ENCODE measurements around the gene CABP7.
"Not testable (repeated sequence)": the region's sequence is repeated elsewhere in the genome, so short reads cannot be mapped to it uniquely, and the experiment has no call there.

Gene CABP7

DNA sequence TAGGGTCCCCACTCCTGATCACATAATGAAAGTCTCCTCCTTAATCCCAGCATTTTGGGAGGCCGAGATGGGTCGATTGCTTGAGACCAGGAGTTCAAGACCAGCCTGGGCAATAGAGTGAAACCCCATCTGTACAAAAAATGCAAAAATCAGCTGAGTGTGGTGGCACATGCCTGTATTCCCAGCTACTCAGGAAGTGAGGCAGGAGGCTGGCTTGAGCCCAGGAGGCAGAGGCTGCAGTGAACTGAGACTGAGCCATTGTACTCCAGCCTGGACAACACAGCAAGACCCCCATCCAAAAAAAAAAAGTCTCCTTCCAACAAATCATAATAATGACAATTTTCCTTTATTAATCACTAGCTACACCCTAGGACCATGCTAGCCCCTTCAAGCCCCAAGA, 31.9 kb downstream of the CABP7 start:
- H3K23ac ChIP-seq (ENCODE audit: low read length in 2 of 2) = no peak overlapping the region
- H2BK12ac ChIP-seq (ENCODE audit: low read length in 2 of 2) = no peak overlapping the region
- no peak overlapping the region for H2BK15ac ChIP-seq (ENCODE audit: low read depth, poor library complexity, severe bottlenecking)
- no peak overlapping the region for H3K27ac ChIP-seq (ENCODE audit: low read length, poor library complexity, severe bottlenecking)
- H3K9me3 ChIP-seq (ENCODE audit: control insufficient read depth, low read length) = no peaks in the 10 kb centered on the region
- no peak overlapping the region for H4K91ac ChIP-seq (ENCODE audit: low read length)
- no peaks in the 10 kb centered on the region for H3K27me3 ChIP-seq (ENCODE audit: control insufficient read depth in 1 of 2, insufficient read depth in 1 of 2, low read length in 2 of 2)
- H3K9ac ChIP-seq (ENCODE audit: low read length) = no peak overlapping the region
- H3K14ac ChIP-seq (ENCODE audit: low read length in 2 of 2) = no peak overlapping the region
- H2BK120ac ChIP-seq (ENCODE audit: low read depth, low read length) = no peak overlapping the region
- no peak overlapping the region for H3K18ac ChIP-seq (ENCODE audit: low read depth in 1 of 2, low read length in 2 of 2)
- H3K4me2 ChIP-seq (ENCODE audit: low read length, poor library complexity, severe bottlenecking) = no peak overlapping the region
- peaks cover 2% of the 10 kb centered on the region for H3K4me1 ChIP-seq (ENCODE audit: control insufficient read depth, insufficient read depth, low read depth, low read length)
- H3K4me3 ChIP-seq (ENCODE audit: insufficient read depth in 1 of 2, low read depth in 1 of 2, low read length in 2 of 2) = no peak overlapping the region
- H3K4ac ChIP-seq (ENCODE audit: low read depth in 1 of 2, low read length in 2 of 2) = no peak overlapping the region
- DNase-seq = no peak
- H3K79me1 ChIP-seq (replicated peaks; ENCODE audit: low read length, poor library complexity, severe bottlenecking) = peaks cover 11% of the 10 kb centered on the region
- H4K8ac ChIP-seq (ENCODE audit: low read length) = no peak overlapping the region
- WGBS = 94% methylated on average over 2 of the region's 2 CpGs
- H3K36me3 ChIP-seq (ENCODE audit: control insufficient read depth in 1 of 2, insufficient read depth in 2 of 2, low read depth in 1 of 2, low read length in 2 of 2) = peaks cover 34 to 45% of the 10 kb centered on the region in 2 experiments
- H2BK5ac ChIP-seq (ENCODE audit: low read depth, low read length, poor library complexity, severe bottlenecking) = no peak overlapping the region
- no peak overlapping the region for H2AFZ ChIP-seq (ENCODE audit: low read depth, low read length)
- H2AK5ac ChIP-seq (ENCODE audit: low read length, severe bottlenecking) = no peak overlapping the region

DNA sequence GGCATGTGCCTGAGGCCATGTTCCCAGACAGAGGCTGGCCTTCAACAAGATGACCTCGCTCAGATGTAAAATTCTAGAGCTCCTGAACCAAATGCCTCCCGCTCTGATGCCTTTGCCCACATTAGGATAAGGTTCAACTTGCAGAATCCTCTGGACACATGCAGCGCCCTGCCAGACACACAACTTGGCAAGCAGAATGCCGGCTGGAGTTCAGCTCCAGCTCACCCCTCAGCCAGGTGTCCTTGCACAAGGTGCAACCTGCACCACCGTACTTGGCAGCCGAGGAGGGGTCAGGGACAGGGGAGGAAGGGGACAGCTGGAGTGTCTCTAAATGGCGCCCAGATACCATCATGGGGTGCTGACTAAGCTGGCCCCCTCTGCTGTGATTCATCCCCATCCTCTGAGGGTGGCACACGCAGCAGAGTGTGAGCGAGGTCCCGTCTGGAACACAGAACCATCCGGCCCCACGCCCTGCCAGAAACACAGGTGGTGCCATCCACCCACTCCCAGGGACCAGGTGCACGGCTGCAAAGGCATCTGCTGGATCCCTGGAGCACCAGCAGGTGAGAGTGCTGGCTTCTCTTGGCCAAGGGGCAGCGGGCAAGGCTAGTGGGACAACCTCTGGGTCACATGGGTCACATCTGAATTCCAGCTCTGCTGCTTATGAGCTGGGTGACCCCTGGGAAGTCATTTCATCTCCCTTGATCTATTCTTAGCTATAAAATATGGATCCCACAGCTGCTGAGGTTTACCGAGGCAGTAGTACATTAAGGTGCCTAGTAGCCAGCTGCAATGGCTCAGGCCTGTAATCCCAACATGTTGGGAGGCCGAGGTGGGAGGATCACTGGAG, 34.2 kb downstream of the CABP7 start:
- Histone ChIP-seq H2BK5ac (ENCODE audit: low read depth, low read length, poor library complexity, severe bottlenecking) (no peak overlapping the region), H3K14ac (ENCODE audit: low read length in 2 of 2) (no peak overlapping the region), H3K23ac (ENCODE audit: low read length in 2 of 2) (no peak overlapping the region), H3K27me3 (ENCODE audit: control insufficient read depth in 1 of 2, insufficient read depth in 1 of 2, low read length in 2 of 2) (no peaks in the 10 kb centered on the region), H3K79me1 (replicated peaks; ENCODE audit: low read length, poor library complexity, severe bottlenecking) (peaks cover 12% of the 10 kb centered on the region), H3K18ac (ENCODE audit: low read depth in 1 of 2, low read length in 2 of 2) (no peak overlapping the region), H3K4ac (ENCODE audit: low read depth in 1 of 2, low read length in 2 of 2) (no peak overlapping the region), H3K9me3 (ENCODE audit: control insufficient read depth, low read length) (no peaks in the 10 kb centered on the region), H2AFZ (ENCODE audit: low read depth, low read length) (no peak overlapping the region), H4K91ac (ENCODE audit: low read length) (no peak overlapping the region), H4K8ac (ENCODE audit: low read length) (no peak overlapping the region), H2AK5ac (ENCODE audit: low read length, severe bottlenecking) (no peak overlapping the region), H3K4me3 (ENCODE audit: insufficient read depth in 1 of 2, low read depth in 1 of 2, low read length in 2 of 2) (no peak overlapping the region), H2BK12ac (ENCODE audit: low read length in 2 of 2) (no peak overlapping the region), H2BK15ac (ENCODE audit: low read depth, poor library complexity, severe bottlenecking) (no peak overlapping the region), H2BK120ac (ENCODE audit: low read depth, low read length) (no peak overlapping the region), H3K36me3 (ENCODE audit: control insufficient read depth in 1 of 2, insufficient read depth in 2 of 2, low read depth in 1 of 2, low read length in 2 of 2) (peaks cover 18 to 25% of the 10 kb centered on the region in 2 experiments), H3K27ac (ENCODE audit: low read length, poor library complexity, severe bottlenecking) (no peak overlapping the region), H3K4me2 (ENCODE audit: low read length, poor library complexity, severe bottlenecking) (no peak overlapping the region), H3K9ac (ENCODE audit: low read length) (no peak overlapping the region), H3K4me1 (ENCODE audit: control insufficient read depth, insufficient read depth, low read depth, low read length) (peaks cover 2% of the 10 kb centered on the region)
- no peak for DNase-seq
- 88% methylated on average over 16 of the region's 16 CpGs for WGBS

DNA sequence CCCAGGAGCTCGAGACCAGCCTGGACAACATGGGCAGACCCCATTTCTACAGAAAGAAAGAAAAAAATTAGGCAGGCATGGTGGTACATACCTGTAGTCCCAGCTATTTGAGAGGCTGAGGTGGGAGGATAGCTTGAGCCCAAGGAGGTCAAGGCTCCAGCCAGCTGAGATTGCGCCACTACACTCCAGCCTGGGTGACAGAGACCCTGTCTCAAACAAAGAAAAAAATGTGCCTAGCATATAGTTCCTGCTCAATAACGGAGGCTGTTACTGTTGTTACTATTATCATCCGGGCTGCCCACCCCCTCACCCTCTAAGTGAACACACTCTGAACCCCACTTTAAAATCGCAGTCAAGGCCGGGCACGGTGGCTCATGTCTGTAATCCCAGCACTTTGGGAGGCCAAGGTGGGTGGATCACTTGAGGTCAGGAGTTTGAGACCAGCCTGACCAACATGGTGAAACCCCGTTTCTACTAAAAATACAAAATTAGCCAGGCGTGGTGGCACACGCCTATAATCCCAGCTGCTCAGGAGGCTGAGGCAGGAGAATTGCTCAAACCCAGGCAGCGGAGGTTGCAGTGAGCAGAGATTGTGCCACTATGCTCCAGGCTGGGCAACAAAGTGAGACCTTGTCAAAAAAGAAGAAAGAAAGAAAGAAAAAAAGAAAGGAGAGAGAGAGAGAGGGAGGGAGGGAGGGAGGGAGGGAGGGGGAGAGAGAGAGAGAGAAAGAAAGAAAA, 35.0 kb downstream of the CABP7 start:
- not testable (repeated sequence) for H3K4ac ChIP-seq (ENCODE audit: low read depth in 1 of 2, low read length in 2 of 2); H4K91ac ChIP-seq (ENCODE audit: low read length); H3K27me3 ChIP-seq (ENCODE audit: control insufficient read depth in 1 of 2, insufficient read depth in 1 of 2, low read length in 2 of 2); H2BK5ac ChIP-seq (ENCODE audit: low read depth, low read length, poor library complexity, severe bottlenecking); H3K9me3 ChIP-seq (ENCODE audit: control insufficient read depth, low read length); H3K18ac ChIP-seq (ENCODE audit: low read depth in 1 of 2, low read length in 2 of 2); H2AK5ac ChIP-seq (ENCODE audit: low read length, severe bottlenecking); H3K27ac ChIP-seq (ENCODE audit: low read length, poor library complexity, severe bottlenecking); H2BK120ac ChIP-seq (ENCODE audit: low read depth, low read length); H3K9ac ChIP-seq (ENCODE audit: low read length); H2BK12ac ChIP-seq (ENCODE audit: low read length in 2 of 2); H3K4me2 ChIP-seq (ENCODE audit: low read length, poor library complexity, severe bottlenecking); H2BK15ac ChIP-seq (ENCODE audit: low read depth, poor library complexity, severe bottlenecking); H2AFZ ChIP-seq (ENCODE audit: low read depth, low read length); H3K4me1 ChIP-seq (ENCODE audit: control insufficient read depth, insufficient read depth, low read depth, low read length); H3K14ac ChIP-seq (ENCODE audit: low read length in 2 of 2); DNase-seq; H4K8ac ChIP-seq (ENCODE audit: low read length); H3K4me3 ChIP-seq (ENCODE audit: insufficient read depth in 1 of 2, low read depth in 1 of 2, low read length in 2 of 2); H3K23ac ChIP-seq (ENCODE audit: low read length in 2 of 2)
- Histone ChIP-seq H3K79me1 (replicated peaks; ENCODE audit: low read length, poor library complexity, severe bottlenecking) (peaks cover 12% of the 10 kb centered on the region), H3K36me3 (ENCODE audit: control insufficient read depth in 1 of 2, insufficient read depth in 2 of 2, low read depth in 1 of 2, low read length in 2 of 2) (peaks cover 15 to 25% of the 10 kb centered on the region in 2 experiments)
- WGBS = 95% methylated on average over 11 of the region's 11 CpGs

DNA sequence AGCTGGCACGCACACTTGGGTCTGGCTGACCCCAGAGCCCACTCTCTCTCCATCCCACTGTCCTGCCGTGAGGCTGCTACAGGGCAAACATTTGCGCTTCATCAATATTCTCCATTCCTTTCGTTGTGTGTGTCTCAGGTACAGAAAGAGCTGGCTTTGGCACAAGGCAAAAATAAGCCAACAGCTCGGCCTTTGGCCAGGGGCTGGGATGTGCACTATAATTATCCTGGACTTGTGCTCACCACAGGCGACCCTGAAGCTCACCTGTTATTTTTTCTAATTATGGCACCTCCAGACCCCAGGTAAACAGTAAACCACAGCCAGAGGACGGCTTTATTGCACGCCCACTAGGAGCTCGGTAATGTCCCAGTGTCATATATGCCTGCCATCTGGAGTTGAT, 36.1 kb downstream of the CABP7 start:
- WGBS = 97% methylated on average over 9 of the region's 9 CpGs
- H3K27me3 ChIP-seq (ENCODE audit: control insufficient read depth in 1 of 2, insufficient read depth in 1 of 2, low read length in 2 of 2) = no peaks in the 10 kb centered on the region
- no peak overlapping the region for H4K91ac ChIP-seq (ENCODE audit: low read length)
- no peak overlapping the region for H3K4ac ChIP-seq (ENCODE audit: low read depth in 1 of 2, low read length in 2 of 2)
- H3K9ac ChIP-seq (ENCODE audit: low read length) = no peak overlapping the region
- no peak overlapping the region for H2BK12ac ChIP-seq (ENCODE audit: low read length in 2 of 2)
- no peak overlapping the region for H3K4me3 ChIP-seq (ENCODE audit: insufficient read depth in 1 of 2, low read depth in 1 of 2, low read length in 2 of 2)
- no peak overlapping the region for H2BK120ac ChIP-seq (ENCODE audit: low read depth, low read length)
- H2BK5ac ChIP-seq (ENCODE audit: low read depth, low read length, poor library complexity, severe bottlenecking) = no peak overlapping the region
- no peak for DNase-seq
- H2BK15ac ChIP-seq (ENCODE audit: low read depth, poor library complexity, severe bottlenecking) = no peak overlapping the region
- H3K4me2 ChIP-seq (ENCODE audit: low read length, poor library complexity, severe bottlenecking) = no peak overlapping the region
- peaks cover 2% of the 10 kb centered on the region for H3K4me1 ChIP-seq (ENCODE audit: control insufficient read depth, insufficient read depth, low read depth, low read length)
- H3K79me1 ChIP-seq (replicated peaks; ENCODE audit: low read length, poor library complexity, severe bottlenecking) = peaks cover 12% of the 10 kb centered on the region
- no peak overlapping the region for H3K27ac ChIP-seq (ENCODE audit: low read length, poor library complexity, severe bottlenecking)
- peaks cover 5 to 18% of the 10 kb centered on the region in 2 experiments for H3K36me3 ChIP-seq (ENCODE audit: control insufficient read depth in 1 of 2, insufficient read depth in 2 of 2, low read depth in 1 of 2, low read length in 2 of 2)
- no peak overlapping the region for H4K8ac ChIP-seq (ENCODE audit: low read length)
- H3K23ac ChIP-seq (ENCODE audit: low read length in 2 of 2) = no peak overlapping the region
- no peak overlapping the region for H2AFZ ChIP-seq (ENCODE audit: low read depth, low read length)
- H3K14ac ChIP-seq (ENCODE audit: low read length in 2 of 2) = no peak overlapping the region
- H3K9me3 ChIP-seq (ENCODE audit: control insufficient read depth, low read length) = no peaks in the 10 kb centered on the region
- no peak overlapping the region for H2AK5ac ChIP-seq (ENCODE audit: low read length, severe bottlenecking)
- H3K18ac ChIP-seq (ENCODE audit: low read depth in 1 of 2, low read length in 2 of 2) = no peak overlapping the region

All from mesenchymal stem cell (in vitro differentiated cells and primary cell).